ENCODE data around the gene PPP4R3A.

Gene PPP4R3A

DNA sequence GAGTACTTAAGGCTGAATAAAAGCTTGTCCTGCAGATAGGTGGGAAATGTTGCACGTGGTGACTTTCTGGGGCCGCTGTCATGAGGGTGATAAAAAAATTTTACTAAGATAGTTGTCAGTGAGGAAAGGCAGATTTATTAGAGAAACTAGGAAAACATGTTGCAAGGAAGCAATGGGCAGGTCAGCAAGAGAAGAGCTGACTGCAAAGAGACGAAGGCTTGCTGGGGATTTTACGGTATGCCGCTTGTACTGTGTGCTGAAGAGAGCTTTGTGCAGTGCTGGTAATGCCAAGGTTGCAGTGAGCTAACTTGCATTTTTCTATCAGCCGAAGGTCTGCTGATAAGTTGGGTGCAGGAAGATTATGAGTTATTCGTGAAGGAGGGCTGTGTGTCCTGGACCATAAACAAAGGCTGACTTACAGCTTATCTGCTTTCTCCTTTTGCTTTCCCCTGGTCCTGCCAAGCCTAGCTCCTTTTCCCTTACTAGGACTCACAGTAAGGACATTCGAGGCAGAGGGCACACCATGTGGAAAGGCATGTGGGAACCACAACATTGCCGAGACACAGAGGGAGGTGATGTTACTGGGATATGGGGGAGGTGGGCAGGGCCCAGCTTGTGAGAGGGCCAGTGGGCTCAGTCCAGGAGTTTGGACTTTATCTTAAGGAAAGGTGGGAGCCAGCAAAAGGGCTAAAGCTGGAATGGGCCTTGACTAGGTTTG, 85.1 kb downstream of the PPP4R3A start:
- DNase-seq (ENCODE audit: low read depth): no peak
- TF ChIP-seq, protein P1, sequence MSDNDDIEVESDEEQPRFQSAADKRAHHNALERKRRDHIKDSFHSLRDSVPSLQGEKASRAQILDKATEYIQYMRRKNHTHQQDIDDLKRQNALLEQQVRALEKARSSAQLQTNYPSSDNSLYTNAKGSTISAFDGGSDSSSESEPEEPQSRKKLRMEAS (IDR thresholded peaks at IDR 0.05; ENCODE audit: low read depth, low read length): no peak
- TF ChIP-seq POLR2A (IDR thresholded peaks at IDR 0.05; ENCODE audit: extremely low read depth, insufficient read length) (no peak), MYC (IDR thresholded peaks at IDR 0.05; ENCODE audit: low read depth, low read length) (no peak)
- TF ChIP-seq, protein P2, sequence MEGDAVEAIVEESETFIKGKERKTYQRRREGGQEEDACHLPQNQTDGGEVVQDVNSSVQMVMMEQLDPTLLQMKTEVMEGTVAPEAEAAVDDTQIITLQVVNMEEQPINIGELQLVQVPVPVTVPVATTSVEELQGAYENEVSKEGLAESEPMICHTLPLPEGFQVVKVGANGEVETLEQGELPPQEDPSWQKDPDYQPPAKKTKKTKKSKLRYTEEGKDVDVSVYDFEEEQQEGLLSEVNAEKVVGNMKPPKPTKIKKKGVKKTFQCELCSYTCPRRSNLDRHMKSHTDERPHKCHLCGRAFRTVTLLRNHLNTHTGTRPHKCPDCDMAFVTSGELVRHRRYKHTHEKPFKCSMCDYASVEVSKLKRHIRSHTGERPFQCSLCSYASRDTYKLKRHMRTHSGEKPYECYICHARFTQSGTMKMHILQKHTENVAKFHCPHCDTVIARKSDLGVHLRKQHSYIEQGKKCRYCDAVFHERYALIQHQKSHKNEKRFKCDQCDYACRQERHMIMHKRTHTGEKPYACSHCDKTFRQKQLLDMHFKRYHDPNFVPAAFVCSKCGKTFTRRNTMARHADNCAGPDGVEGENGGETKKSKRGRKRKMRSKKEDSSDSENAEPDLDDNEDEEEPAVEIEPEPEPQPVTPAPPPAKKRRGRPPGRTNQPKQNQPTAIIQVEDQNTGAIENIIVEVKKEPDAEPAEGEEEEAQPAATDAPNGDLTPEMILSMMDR (IDR thresholded peaks at IDR 0.05; ENCODE audit: low read depth, low read length): no peak
- no peak overlapping the region for H3K4me3 ChIP-seq (ENCODE audit: low read depth, low read length)

GRCh38 chr14:91420686-91421085, 89.4 kb downstream of the PPP4R3A start:
- no peak for DNase-seq (ENCODE audit: low read depth)
- no peak for TF ChIP-seq MYC (IDR thresholded peaks at IDR 0.05; ENCODE audit: low read depth, low read length)
- TF ChIP-seq, protein P1 (IDR thresholded peaks at IDR 0.05; ENCODE audit: low read depth, low read length): no peak
- no peak for TF ChIP-seq POLR2A (IDR thresholded peaks at IDR 0.05; ENCODE audit: extremely low read depth, insufficient read length)
- TF ChIP-seq, protein P2 (IDR thresholded peaks at IDR 0.05; ENCODE audit: low read depth, low read length): no peak
- no peak overlapping the region for H3K4me3 ChIP-seq (ENCODE audit: low read depth, low read length)

DNA sequence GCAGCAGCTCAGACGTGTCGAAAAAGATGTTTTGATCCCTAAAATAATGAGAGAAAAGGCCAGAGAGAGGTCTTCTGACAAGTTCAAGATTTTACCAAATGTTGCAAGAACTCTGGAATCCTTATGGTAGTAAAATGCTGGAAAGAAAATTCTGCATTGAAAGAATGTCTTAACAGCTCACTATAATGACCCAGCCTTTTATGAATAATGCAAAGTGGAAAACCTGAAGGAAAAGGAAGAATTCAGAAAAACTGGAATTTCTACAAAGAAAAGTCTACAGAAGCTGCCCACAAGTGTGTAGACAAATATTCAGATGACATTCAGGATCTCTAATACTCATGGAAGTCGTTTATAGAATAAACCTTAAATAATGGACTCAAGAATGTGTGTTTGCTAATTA, 90.7 kb downstream of the PPP4R3A start:
- no peak for DNase-seq (ENCODE audit: low read depth)
- TF ChIP-seq, protein P1 (IDR thresholded peaks at IDR 0.05; ENCODE audit: low read depth, low read length): no peak
- TF ChIP-seq, protein P2 (IDR thresholded peaks at IDR 0.05; ENCODE audit: low read depth, low read length): no peak
- TF ChIP-seq MYC (IDR thresholded peaks at IDR 0.05; ENCODE audit: low read depth, low read length) (no peak), POLR2A (IDR thresholded peaks at IDR 0.05; ENCODE audit: extremely low read depth, insufficient read length) (no peak)

GRCh38 chr14:91419044-91419397, 91.1 kb downstream of the PPP4R3A start:
- no peak for DNase-seq (ENCODE audit: low read depth)
- TF ChIP-seq POLR2A (IDR thresholded peaks at IDR 0.05; ENCODE audit: extremely low read depth, insufficient read length) (no peak), MYC (IDR thresholded peaks at IDR 0.05; ENCODE audit: low read depth, low read length) (no peak)
- TF ChIP-seq, protein P2 (IDR thresholded peaks at IDR 0.05; ENCODE audit: low read depth, low read length): no peak
- TF ChIP-seq, protein P1 (IDR thresholded peaks at IDR 0.05; ENCODE audit: low read depth, low read length): no peak
- peak overlapping the region; percentile 55 for H3K4me3 ChIP-seq (ENCODE audit: low read depth, low read length)

More for the DNA sequence above, 90.7 kb downstream of the PPP4R3A start:
- H3K4me3 ChIP-seq (ENCODE audit: low read depth, low read length): peak overlapping the region; percentile 55

DNA sequence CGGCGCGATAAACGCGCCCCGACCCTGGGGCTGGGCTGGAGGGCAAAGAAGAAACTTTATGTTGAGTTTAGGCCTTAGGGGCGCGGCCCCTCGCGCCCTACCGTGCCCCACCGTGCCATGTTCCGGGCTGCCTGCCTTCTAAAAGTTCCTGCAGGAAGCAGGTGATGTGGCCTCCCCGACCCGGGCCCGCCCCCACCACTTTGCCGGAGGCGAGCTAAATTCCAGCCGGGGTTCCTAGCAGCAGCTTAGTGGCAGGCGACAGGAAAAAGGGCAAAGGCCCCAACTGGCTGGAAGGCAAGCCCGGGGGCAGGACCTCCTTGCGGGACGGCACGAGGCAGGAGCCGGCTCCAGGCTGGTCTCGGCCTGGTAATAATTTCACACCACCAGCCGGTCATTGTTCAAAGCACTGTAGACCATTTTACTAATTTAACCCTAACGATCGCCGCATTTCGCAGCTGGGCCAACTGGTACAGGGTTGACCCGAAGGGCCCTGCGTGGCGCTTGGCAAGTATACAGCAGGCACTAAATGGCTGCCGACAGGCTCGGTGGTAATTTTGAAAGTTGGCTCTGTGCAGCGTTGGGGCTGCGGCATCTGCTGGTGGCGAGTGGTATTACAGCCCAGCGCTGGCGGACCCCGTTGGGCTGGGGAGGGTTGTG, 91.6 kb downstream of the PPP4R3A start:
- peak; percentile 88 for DNase-seq (ENCODE audit: low read depth)
- H3K4me3 ChIP-seq (ENCODE audit: low read depth, low read length): peak overlapping the region; percentile 55
- TF ChIP-seq, protein P2 (IDR thresholded peaks at IDR 0.05; ENCODE audit: low read depth, low read length): peak; percentile 81
- TF ChIP-seq, protein P1 (IDR thresholded peaks at IDR 0.05; ENCODE audit: low read depth, low read length): peak; percentile 27
- TF ChIP-seq POLR2A (IDR thresholded peaks at IDR 0.05; ENCODE audit: extremely low read depth, insufficient read length) (no peak), MYC (IDR thresholded peaks at IDR 0.05; ENCODE audit: low read depth, low read length) (peak; percentile 69)

Data from NB4 (cell line).